Neuronal stem cell (in vitro differentiated cells): ENCODE results near the gene CD48.

Source experiments
- DNase-seq: peaks from one replicate; pipeline ENCODE4 v3.0.0-alpha.2; 2013; ENCODE audit warnings: low spot score
- H2AFZ ChIP-seq: one replicate; pipeline ENCODE4 v1.6.1; 2013; ENCODE audit warnings: mild to moderate bottlenecking, low read length, inconsistent platforms
- H2AK5ac ChIP-seq: 2 replicates; pipeline ENCODE4 v1.6.1; 2013; ENCODE audit warnings: low read depth, mild to moderate bottlenecking, inconsistent platforms, low read length, moderate library complexity, mixed read lengths
- H2BK120ac ChIP-seq: 2 replicates; pipeline ENCODE4 v1.6.1; 2013; ENCODE audit warnings: low read depth, mild to moderate bottlenecking, inconsistent platforms, low read length, moderate library complexity, mixed read lengths
- H2BK12ac ChIP-seq: one replicate; pipeline ENCODE4 v1.6.1; 2013; ENCODE audit warnings: low read length, inconsistent platforms
- H2BK15ac ChIP-seq: 2 replicates; pipeline ENCODE4 v1.6.1; 2013; ENCODE audit warnings: mild to moderate bottlenecking, low read length, inconsistent platforms, mixed read lengths
- H2BK5ac ChIP-seq: one replicate; pipeline ENCODE4 v1.6.1; 2013; ENCODE audit warnings: inconsistent platforms, mild to moderate bottlenecking, low read length, moderate library complexity
- H3K14ac ChIP-seq: one replicate; pipeline ENCODE4 v1.6.1; 2013; ENCODE audit warnings: low read length, inconsistent platforms
- H3K18ac ChIP-seq: 2 replicates; pipeline ENCODE4 v1.6.1; 2013; ENCODE audit warnings: low read length, inconsistent platforms
- H3K23ac ChIP-seq: 2 replicates; pipeline ENCODE4 v1.6.1; 2013; ENCODE audit warnings: low read depth, mild to moderate bottlenecking, mixed read lengths, low read length, inconsistent platforms; ENCODE audit not compliant: poor library complexity
- H3K27ac ChIP-seq: replicated peaks from 3 replicates; pipeline ENCODE4 v1.5.1; 2013; ENCODE audit warnings: low read length, inconsistent platforms
- H3K27me3 ChIP-seq, 3 experiments: 2 replicates each; pipeline ENCODE4 v1.6.1; 2013; ENCODE audit warnings: low read length in 3 of 3, mild to moderate bottlenecking in 2 of 3, inconsistent platforms in 1 of 3, low read depth in 1 of 3, mixed read lengths in 1 of 3, moderate library complexity in 1 of 3; ENCODE audit not compliant: control insufficient read depth in 3 of 3, insufficient read depth in 3 of 3
- H3K36me3 ChIP-seq, 2 donors: replicated peaks in 1 of 2; 2 replicates each; pipeline ENCODE4 v1.6.1; 2013; ENCODE audit warnings: low read length in 2 of 2; ENCODE audit not compliant: control insufficient read depth in 2 of 2, insufficient read depth in 2 of 2
- H3K4ac ChIP-seq: 2 replicates; pipeline ENCODE4 v1.6.1; 2013; ENCODE audit warnings: inconsistent platforms, mild to moderate bottlenecking, low read length, moderate library complexity
- H3K4me1 ChIP-seq, 2 donors: 1 replicate in 1 of 2; 2 replicates in 1 of 2; pipeline ENCODE4 v1.6.1; 2013; ENCODE audit warnings: low read length in 2 of 2, low read depth in 1 of 2; ENCODE audit not compliant: control insufficient read depth in 2 of 2, insufficient read depth in 1 of 2
- H3K4me2 ChIP-seq: one replicate; pipeline ENCODE4 v1.6.1; 2013; ENCODE audit warnings: mild to moderate bottlenecking, low read length, inconsistent platforms; ENCODE audit not compliant: insufficient read depth, poor library complexity, severe bottlenecking
- H3K4me3 ChIP-seq, 2 donors: 2 replicates each; pipeline ENCODE4 v1.5.1; 2013; ENCODE audit warnings: low read length in 2 of 2, mild to moderate bottlenecking in 2 of 2, inconsistent platforms in 1 of 2, moderate library complexity in 1 of 2
- H3K79me1 ChIP-seq: one replicate; pipeline ENCODE4 v1.6.1; 2013; ENCODE audit warnings: low read depth, mild to moderate bottlenecking, inconsistent platforms, low read length, moderate library complexity
- H3K9ac ChIP-seq: one replicate; pipeline ENCODE4 v1.6.1; 2013; ENCODE audit warnings: mild to moderate bottlenecking, low read depth, low read length, inconsistent platforms; ENCODE audit not compliant: poor library complexity
- H3K9me3 ChIP-seq, 2 donors: replicated peaks in 1 of 2; 2 replicates each; pipeline versions ENCODE3 to v1.6.1; 2013; ENCODE audit warnings: low read length in 2 of 2, mild to moderate bottlenecking in 2 of 2, inconsistent platforms in 1 of 2, low read depth in 1 of 2, mixed read lengths in 1 of 2, moderate library complexity in 1 of 2; ENCODE audit not compliant: control insufficient read depth in 2 of 2, insufficient read depth in 1 of 2
- H4K8ac ChIP-seq: one replicate; pipeline ENCODE4 v1.6.1; 2013; ENCODE audit warnings: low read depth, mild to moderate bottlenecking, inconsistent platforms, low read length, moderate library complexity
- H4K91ac ChIP-seq: one replicate; pipeline ENCODE4 v1.6.1; 2013; ENCODE audit warnings: low read length, low read depth, mild to moderate bottlenecking, inconsistent platforms; ENCODE audit not compliant: poor library complexity
- WGBS, 2 donors: extraction: QIAGEN DNeasy Blood & Tissue Kit; methylation state at CpG; one replicate each; pipeline ENCODE4 v1.1.7; 2013; ENCODE audit warnings: missing lambda C conversion rate in 2 of 2, mixed read lengths in 1 of 2; ENCODE audit not compliant: insufficient read length in 2 of 2, insufficient replicate concordance in 1 of 2; ENCODE audit errors: extremely low coverage in 2 of 2; 5-methylcytosine and 5-hydroxymethylcytosine counted together

CD48 gene

GRCh38 chr1:160741612-160742348 is 30.2 kb upstream of the CD48 start:
- H3K27ac ChIP-seq = no peak overlapping the region
- WGBS, 2 donors = no CpG with 5 or more reads among the region's 5 CpGs
- H2BK12ac ChIP-seq = no peak overlapping the region
- H3K23ac ChIP-seq = no peak overlapping the region
- no peak overlapping the region for H3K4ac ChIP-seq
- no peak overlapping the region for H2AK5ac ChIP-seq
- H3K9me3 ChIP-seq = no peaks in the 10 kb centered on the region
- DNase-seq = no peak
- no peaks in the 10 kb centered on the region for H3K4me1 ChIP-seq
- no peak overlapping the region for H4K91ac ChIP-seq
- no peak overlapping the region for H3K9ac ChIP-seq
- H2BK15ac ChIP-seq = no peak overlapping the region
- H3K79me1 ChIP-seq = no peaks in the 10 kb centered on the region
- H3K14ac ChIP-seq = no peak overlapping the region
- no peaks in the 10 kb centered on the region for H3K36me3 ChIP-seq
- H3K4me3 ChIP-seq = no peak overlapping the region
- no peak overlapping the region for H2BK5ac ChIP-seq
- no peak overlapping the region for H3K18ac ChIP-seq
- no peaks in the 10 kb centered on the region for H3K27me3 ChIP-seq
- no peak overlapping the region for H2AFZ ChIP-seq
- no peak overlapping the region for H4K8ac ChIP-seq
- H2BK120ac ChIP-seq = no peak overlapping the region
- H3K4me2 ChIP-seq = no peak overlapping the region

GRCh38 chr1:160741092-160741501 is 29.5 kb upstream of the CD48 start:
- Histone ChIP-seq H2AFZ (no peak overlapping the region), H3K4me3 (no peak overlapping the region)

DNA sequence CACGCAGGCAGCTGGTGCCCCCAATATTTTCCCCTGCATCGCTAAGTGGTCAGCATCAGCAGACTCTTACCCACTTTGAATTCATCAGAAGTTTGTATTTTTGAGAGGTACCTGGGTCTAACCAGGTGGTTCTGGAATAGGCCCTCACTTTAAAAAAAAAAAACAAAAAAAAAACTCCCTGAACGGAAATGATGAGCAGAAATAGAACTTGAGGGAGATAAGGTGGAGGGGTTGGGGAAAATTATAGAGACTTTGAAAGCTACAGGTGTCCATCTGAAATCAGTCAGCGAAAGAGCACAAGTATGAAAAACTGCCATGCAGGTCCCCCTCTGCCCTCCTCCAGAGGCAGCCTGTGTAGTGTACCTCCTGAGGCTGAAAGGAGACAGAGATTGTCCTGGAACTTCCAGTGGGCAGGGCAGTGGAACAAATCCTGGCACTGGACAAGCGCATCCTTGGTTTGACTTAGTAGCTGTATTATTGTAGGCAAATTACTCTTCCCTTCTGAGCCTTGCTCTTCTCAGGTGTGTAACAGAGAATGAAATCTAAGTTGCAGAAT is 28.6 kb upstream of the CD48 start:
- Histone ChIP-seq H3K4me2 (no peak overlapping the region), H3K4me1 (no peaks in the 10 kb centered on the region), H3K9me3 (no peaks in the 10 kb centered on the region), H3K27me3 (no peaks in the 10 kb centered on the region), H2BK12ac (no peak overlapping the region), H2AK5ac (no peak overlapping the region), H2BK15ac (no peak overlapping the region), H3K18ac (no peak overlapping the region), H4K8ac (no peak overlapping the region), H3K23ac (no peak overlapping the region), H3K36me3 (no peaks in the 10 kb centered on the region), H3K4me3 (no peak overlapping the region), H2AFZ (no peak overlapping the region), H3K79me1 (no peaks in the 10 kb centered on the region), H3K27ac (no peak overlapping the region), H3K9ac (no peak overlapping the region), H2BK5ac (no peak overlapping the region), H4K91ac (no peak overlapping the region), H2BK120ac (no peak overlapping the region), H3K4ac (no peak overlapping the region), H3K14ac (no peak overlapping the region)
- DNase-seq = no peak
- WGBS, 2 donors = no CpG with 5 or more reads among the region's 5 CpGs

More at GRCh38 chr1:160741092-160741501, 29.5 kb upstream of the CD48 start:
- Histone ChIP-seq H2BK5ac (no peak overlapping the region), H3K4me1 (no peaks in the 10 kb centered on the region), H3K4me2 (no peak overlapping the region), H3K4ac (no peak overlapping the region), H2AK5ac (no peak overlapping the region), H3K9me3 (no peaks in the 10 kb centered on the region), H2BK15ac (no peak overlapping the region), H3K14ac (no peak overlapping the region), H3K27ac (no peak overlapping the region), H2BK12ac (no peak overlapping the region), H3K79me1 (no peaks in the 10 kb centered on the region), H3K9ac (no peak overlapping the region), H4K91ac (no peak overlapping the region), H3K23ac (no peak overlapping the region), H3K18ac (no peak overlapping the region), H3K27me3 (no peaks in the 10 kb centered on the region), H4K8ac (no peak overlapping the region), H3K36me3 (no peaks in the 10 kb centered on the region), H2BK120ac (no peak overlapping the region)
- no CpG with 5 or more reads among the region's 4 CpGs for WGBS, 2 donors
- no peak for DNase-seq

DNA sequence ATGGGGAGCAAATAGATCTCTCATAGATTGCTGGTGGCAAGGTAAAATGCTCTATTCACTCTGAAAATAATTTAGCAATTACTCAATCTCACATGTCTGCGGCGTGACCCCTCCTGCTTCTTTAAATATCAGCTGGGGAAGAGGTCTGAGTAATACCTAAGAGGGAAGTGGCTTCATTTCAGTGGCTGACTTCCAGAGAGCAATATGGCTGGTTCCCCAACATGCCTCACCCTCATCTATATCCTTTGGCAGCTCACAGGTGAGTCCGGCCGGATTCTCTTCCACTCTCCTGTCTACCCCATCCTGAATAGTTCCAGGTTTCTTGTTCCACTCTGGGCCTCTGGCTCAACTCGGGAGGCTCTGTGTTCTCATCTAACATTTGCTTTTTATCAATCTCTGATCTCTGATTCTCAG is 27.5 kb upstream of the CD48 start, which contains the start of gene SLAMF7:
Gene SLAMF7 (plus strand): TSS at position 150 of the 414 bp plus-strand sequence. CDS start 55 bp downstream, at position 205.
- H3K27ac ChIP-seq = no peak within 1 kb of the TSS
- no peak within 1 kb of the TSS for H2AFZ ChIP-seq
- no peak within 1 kb of the TSS for H2BK12ac ChIP-seq
- H2BK5ac ChIP-seq = no peak within 1 kb of the TSS
- H3K4me1 ChIP-seq = no peaks in the 10 kb centered on the region
- H3K79me1 ChIP-seq = no peaks in the 10 kb centered on the region
- H3K27me3 ChIP-seq = no peaks in the 10 kb centered on the region
- no peak within 1 kb of the TSS for H3K4me3 ChIP-seq
- H3K4ac ChIP-seq = no peak within 1 kb of the TSS
- no peak within 1 kb of the TSS for H4K91ac ChIP-seq
- no peak within 1 kb of the TSS for H3K14ac ChIP-seq
- no peak for DNase-seq
- H2BK15ac ChIP-seq = no peak within 1 kb of the TSS
- no peak within 1 kb of the TSS for H3K4me2 ChIP-seq
- no peak within 1 kb of the TSS for H3K23ac ChIP-seq
- H2BK120ac ChIP-seq = no peak within 1 kb of the TSS
- H3K9ac ChIP-seq = no peak within 1 kb of the TSS
- no peak within 1 kb of the TSS for H2AK5ac ChIP-seq
- H3K18ac ChIP-seq = no peak within 1 kb of the TSS
- no peaks in the 10 kb centered on the region for H3K36me3 ChIP-seq
- H3K9me3 ChIP-seq = no peaks in the 10 kb centered on the region
- H4K8ac ChIP-seq = no peak within 1 kb of the TSS
- WGBS, 2 donors = no CpG with 5 or more reads among the region's 5 CpGs
